GM19240 (cell line): Measurements from ENCODE around the gene THSD7B.
"Not testable (repeated sequence)": the region's sequence is repeated elsewhere in the genome, so short reads cannot be mapped to it uniquely, and the experiment has no call there.

Source experiments
- DNase-seq: peaks from one replicate; pipeline ENCODE4 v3.0.0; 2011; ENCODE audit warnings: low spot score; ENCODE audit not compliant: insufficient read length

The THSD7B gene

GRCh38 chr2:137672989-137673552 lies 907.7 kb downstream of the THSD7B start:
- no peak for DNase-seq

GRCh38 chr2:137674991-137675390 lies 909.6 kb downstream of the THSD7B start:
- no peak for DNase-seq

GRCh38 chr2:137675584-137676327 lies 910.4 kb downstream of the THSD7B start:
- no peak for DNase-seq

GRCh38 chr2:137676346-137676745 lies 911.0 kb downstream of the THSD7B start:
- no peak for DNase-seq

- DNase-seq: no peak
These were observed 912.1 kb downstream of the THSD7B start for GRCh38 chr2:137677466-137677865.

GRCh38 chr2:137689549-137689948 lies 924.2 kb downstream of the THSD7B start:
- DNase-seq: no peak

GRCh38 chr2:137693534-137693933 lies 928.2 kb downstream of the THSD7B start:
- DNase-seq: no peak

- no peak for DNase-seq
These were observed 931.6 kb downstream of the THSD7B start for GRCh38 chr2:137696916-137697315.

GRCh38 chr2:137700250-137700649 lies 934.9 kb downstream of the THSD7B start:
- not testable (repeated sequence) for DNase-seq

- no peak for DNase-seq
These were observed 935.3 kb downstream of the THSD7B start for GRCh38 chr2:137700681-137701080.

GRCh38 chr2:137705296-137705695 lies 940.0 kb downstream of the THSD7B start:
- no peak for DNase-seq

GRCh38 chr2:137706786-137707613 lies 941.7 kb downstream of the THSD7B start:
- no peak for DNase-seq

- DNase-seq: no peak
These were observed 943.0 kb downstream of the THSD7B start for GRCh38 chr2:137708311-137708710.

GRCh38 chr2:137715731-137716191 lies 950.4 kb downstream of the THSD7B start:
- no peak for DNase-seq

GRCh38 chr2:137718786-137719185 lies 953.4 kb downstream of the THSD7B start:
- DNase-seq: no peak

- no peak for DNase-seq
These were observed 956.4 kb downstream of the THSD7B start for GRCh38 chr2:137721733-137722132.

GRCh38 chr2:137724912-137725311 lies 959.6 kb downstream of the THSD7B start:
- DNase-seq: no peak
